Naive thymus-derived CD4-positive, alpha-beta T cell (primary cell): Measurements from ENCODE around the gene TLCD4. TPM values are rescaled to one million over a fixed set of nuclear protein-coding genes. Genes with fewer than 3 reads are reported as not detected.

Experiments
- ATAC-seq: fragments of 150-1000 bp; cut with Tn5 transposase; 2 replicates; pipeline ENCODE4 v1.10.0; 2021; ENCODE audit warnings: mild to moderate bottlenecking, moderate library complexity
- CTCF ChIA-PET: fragments of 350-600 bp; sonication (Branson Sonifier 250); formaldehyde crosslinking; loops from one replicate; lab custom pipeline; 2021; ENCODE audit warnings: antibody characterized with exemption; lab: Charles Lee
- POLR2A ChIA-PET: fragments of 350-600 bp; sonication (Branson Sonifier 250); formaldehyde crosslinking; loops from one replicate; lab custom pipeline; 2021; ENCODE audit warnings: antibody characterized with exemption, inconsistent platforms; lab: Charles Lee
- DNase-seq, 9 donors: peaks; one replicate each; pipeline versions ENCODE4 v3.0.0 to v3.0.0-alpha.2; 2020 to 2022; ENCODE audit warnings: mixed read lengths in 1 of 9
- H3K27ac ChIP-seq: one replicate; pipeline ENCODE4 v1.7.0; 2013; ENCODE audit warnings: mild to moderate bottlenecking, low read depth, low read length, moderate library complexity
- H3K27me3 ChIP-seq, 2 donors: one replicate each; pipeline ENCODE4 v1.7.0; 2013; ENCODE audit warnings: low read length in 2 of 2, mild to moderate bottlenecking in 2 of 2, moderate library complexity in 2 of 2; ENCODE audit not compliant: control insufficient read depth in 2 of 2, insufficient read depth in 2 of 2
- H3K36me3 ChIP-seq, 3 experiments: 1 replicate in 2 of 3; 2 replicates in 1 of 3; pipeline ENCODE4 v1.7.0; 2013; ENCODE audit warnings: low read length in 3 of 3, mild to moderate bottlenecking in 3 of 3, moderate library complexity in 1 of 3; ENCODE audit not compliant: insufficient read depth in 3 of 3, control insufficient read depth in 2 of 3
- H3K4me1 ChIP-seq, 2 donors: one replicate each; pipeline ENCODE4 v1.7.0; 2013; ENCODE audit warnings: low read length in 2 of 2, mild to moderate bottlenecking in 2 of 2, moderate library complexity in 1 of 2; ENCODE audit not compliant: control insufficient read depth in 2 of 2, insufficient read depth in 2 of 2
- H3K4me3 ChIP-seq: 2 replicates; pipeline ENCODE4 v1.7.0; 2013; ENCODE audit warnings: mild to moderate bottlenecking, low read length
- H3K9me3 ChIP-seq, 3 experiments: 1 replicate in 2 of 3; 2 replicates in 1 of 3; pipeline ENCODE4 v1.7.0; 2013; ENCODE audit warnings: low read length in 3 of 3; ENCODE audit not compliant: control insufficient read depth in 2 of 3
- H3K27ac Mint-ChIP-seq, 9 donors: one replicate each; pipeline ENCODE4 v1.8.0; 2020 to 2022; ENCODE audit warnings: mixed read lengths in 9 of 9, mild to moderate bottlenecking in 8 of 9, moderate library complexity in 5 of 9, inconsistent platforms in 2 of 9
- H3K27me3 Mint-ChIP-seq, 5 donors: one replicate each; pipeline ENCODE4 v1.8.0; 2021 to 2022; ENCODE audit warnings: mixed read lengths in 5 of 5, mild to moderate bottlenecking in 1 of 5
- H3K36me3 Mint-ChIP-seq, 5 donors: one replicate each; pipeline ENCODE4 v1.8.0; 2020 to 2022; ENCODE audit warnings: mixed read lengths in 5 of 5, mild to moderate bottlenecking in 3 of 5, inconsistent platforms in 1 of 5
- H3K4me1 Mint-ChIP-seq, 7 donors: one replicate each; pipeline ENCODE4 v1.8.0; 2020 to 2022; ENCODE audit warnings: mixed read lengths in 7 of 7, mild to moderate bottlenecking in 3 of 7, inconsistent platforms in 1 of 7
- H3K4me3 Mint-ChIP-seq, 10 donors: one replicate each; pipeline ENCODE4 v1.8.0; 2020 to 2022; ENCODE audit warnings: mild to moderate bottlenecking in 10 of 10, mixed read lengths in 10 of 10, moderate library complexity in 6 of 10, inconsistent platforms in 2 of 10
- H3K9me3 Mint-ChIP-seq, 11 donors: one replicate each; pipeline ENCODE4 v1.8.0; 2020 to 2022; ENCODE audit warnings: mixed read lengths in 11 of 11, mild to moderate bottlenecking in 4 of 11, inconsistent platforms in 1 of 11, moderate library complexity in 1 of 11
- intact Hi-C, 2 donors: fragments of 100-400 bp; cut with micrococcal nuclease; formaldehyde crosslinking; loops; one replicate each; pipeline ENCODE4 v1.15.1; 2023
- polyA plus RNA-seq, 2 donors: library from polyadenylated mRNA; unstranded; fragments of 300-500 nt; fragmentation: Illumina TruSeq; gene quantifications; one replicate each; pipeline ENCODE4 v1.2.3, GENCODE V29; 2021
- total RNA-seq, 6 experiments: library from RNA in 5 of 6; stranded (reverse) in 5 of 6; gene quantifications; 1 replicate in 5 of 6; 2 replicates in 1 of 6; pipeline ENCODE4 v1.2.3 and lab custom pipeline; 2021 to 2026

TLCD4 gene
- total and polyA plus RNA-seq, 7 experiments from 2014 or later, result not detected

GRCh38 chr1:95126846-95127245 is 9.7 kb downstream of the TLCD4 start:
- H3K36me3 ChIP-seq, result no peaks in the 10 kb centered on the region
- Mint-ChIP-seq H3K9me3 (no peaks in the 10 kb centered on the region), H3K4me1 (no peaks in the 10 kb centered on the region), H3K4me3 (no peak overlapping the region), H3K27me3 (peaks cover 9 to 20% (median 17%) of the 10 kb centered on the region in 5 donors), H3K36me3 (no peaks in the 10 kb centered on the region), H3K27ac (no peak overlapping the region)
- ATAC-seq (no peak), DNase-seq (no peak)
- H3K4me1 ChIP-seq, result no peaks in the 10 kb centered on the region
- H3K4me3 ChIP-seq, result no peak overlapping the region
- H3K27ac ChIP-seq, result no peak overlapping the region
- POLR2A ChIA-PET, result no interaction called here
- intact Hi-C loops, result no loop called here
- H3K9me3 ChIP-seq, result no peaks in the 10 kb centered on the region
- CTCF ChIA-PET, result no interaction called here
- H3K27me3 ChIP-seq, result no peaks in the 10 kb centered on the region

GRCh38 chr1:95127380-95127779 is 10.2 kb downstream of the TLCD4 start:
- no peak overlapping the region for H3K27ac Mint-ChIP-seq
- CTCF ChIA-PET, result no interaction called here

GRCh38 chr1:95132762-95133161 is 15.6 kb downstream of the TLCD4 start:
- no peak overlapping the region for H3K27ac ChIP-seq
- no peaks in the 10 kb centered on the region for H3K36me3 Mint-ChIP-seq

More at GRCh38 chr1:95127380-95127779, 10.2 kb downstream of the TLCD4 start:
- no peaks in the 10 kb centered on the region for H3K4me1 ChIP-seq
- H3K4me1 Mint-ChIP-seq, result no peaks in the 10 kb centered on the region
- no peaks in the 10 kb centered on the region for H3K27me3 ChIP-seq
- intact Hi-C loops, result no loop called here
- H3K27ac ChIP-seq, result no peak overlapping the region
- no peaks in the 10 kb centered on the region for H3K9me3 Mint-ChIP-seq
- no peaks in the 10 kb centered on the region for H3K36me3 Mint-ChIP-seq
- no peak overlapping the region for H3K4me3 ChIP-seq
- no peaks in the 10 kb centered on the region for H3K36me3 ChIP-seq
- peaks cover 7 to 18% (median 12%) of the 10 kb centered on the region in 5 donors for H3K27me3 Mint-ChIP-seq
- no peaks in the 10 kb centered on the region for H3K9me3 ChIP-seq
- no peak for ATAC-seq
- H3K4me3 Mint-ChIP-seq, result no peak overlapping the region
- DNase-seq, result no peak
- POLR2A ChIA-PET, result interaction anchor here (0.8 kb wide), 1 partner anchor 9 kb away, joined by 3 read pairs; no protein-coding TSS in a partner anchor

GRCh38 chr1:95133687-95134086 is 16.5 kb downstream of the TLCD4 start:
- ChIA-PET POLR2A (no interaction called here), CTCF (no interaction called here)
- Mint-ChIP-seq H3K27ac (no peak overlapping the region), H3K4me1 (no peaks in the 10 kb centered on the region), H3K36me3 (no peaks in the 10 kb centered on the region), H3K9me3 (peaks cover 0 to 1% (median 0%) of the 10 kb centered on the region in 11 donors), H3K4me3 (no peak overlapping the region), H3K27me3 (peaks cover under 1 to 16% (median 8%) of the 10 kb centered on the region in 5 donors)
- no peaks in the 10 kb centered on the region for H3K9me3 ChIP-seq
- no peaks in the 10 kb centered on the region for H3K36me3 ChIP-seq
- no peak overlapping the region for H3K27ac ChIP-seq
- no peak for ATAC-seq
- no peak for DNase-seq
- intact Hi-C loops, result no loop called here
- H3K27me3 ChIP-seq, result no peaks in the 10 kb centered on the region
- H3K4me3 ChIP-seq, result no peak overlapping the region
- H3K4me1 ChIP-seq, result no peaks in the 10 kb centered on the region

More at GRCh38 chr1:95132762-95133161, 15.6 kb downstream of the TLCD4 start:
- Mint-ChIP-seq H3K27me3 (peaks cover 2 to 15% (median 8%) of the 10 kb centered on the region in 5 donors), H3K27ac (no peak overlapping the region), H3K4me3 (no peak overlapping the region), H3K4me1 (no peaks in the 10 kb centered on the region), H3K9me3 (peaks cover 0 to 1% (median 0%) of the 10 kb centered on the region in 11 donors)
- ChIA-PET POLR2A (no interaction called here), CTCF (interaction anchor here (0.7 kb wide), 1 partner anchor 277 kb away, joined by 3 read pairs; no protein-coding TSS in a partner anchor)
- intact Hi-C loops, result no loop called here
- no peaks in the 10 kb centered on the region for H3K27me3 ChIP-seq
- H3K4me1 ChIP-seq, result no peaks in the 10 kb centered on the region
- H3K36me3 ChIP-seq, result no peaks in the 10 kb centered on the region
- H3K9me3 ChIP-seq, result no peaks in the 10 kb centered on the region
- no peak overlapping the region for H3K4me3 ChIP-seq
- no peak for ATAC-seq
- no peak for DNase-seq

- DNase-seq (no peak), ATAC-seq (no peak)
- Histone ChIP-seq H3K36me3 (no peaks in the 10 kb centered on the region), H3K9me3 (no peaks in the 10 kb centered on the region), H3K27me3 (no peaks in the 10 kb centered on the region), H3K27ac (no peak overlapping the region), H3K4me1 (no peaks in the 10 kb centered on the region), H3K4me3 (no peak overlapping the region)
- intact Hi-C loops, result no loop called here
- ChIA-PET POLR2A (no interaction called here), CTCF (no interaction called here)
- no peak overlapping the region for H3K4me3 Mint-ChIP-seq
- H3K27ac Mint-ChIP-seq, result no peak overlapping the region
- H3K36me3 Mint-ChIP-seq, result no peaks in the 10 kb centered on the region
- H3K9me3 Mint-ChIP-seq, result peaks cover 0 to 2% (median 0%) of the 10 kb centered on the region in 11 donors
- H3K27me3 Mint-ChIP-seq, result peaks cover 0 to 16% (median 5%) of the 10 kb centered on the region in 5 donors
- H3K4me1 Mint-ChIP-seq, result no peaks in the 10 kb centered on the region
These were observed 21.1 kb downstream of the TLCD4 start for GRCh38 chr1:95138223-95138622.

- Histone ChIP-seq H3K4me1 (no peaks in the 10 kb centered on the region), H3K9me3 (no peaks in the 10 kb centered on the region), H3K4me3 (no peak overlapping the region), H3K36me3 (no peaks in the 10 kb centered on the region), H3K27ac (no peak overlapping the region), H3K27me3 (no peaks in the 10 kb centered on the region)
- H3K27me3 Mint-ChIP-seq, result peaks cover 0 to 16% (median 5%) of the 10 kb centered on the region in 5 donors
- H3K9me3 Mint-ChIP-seq, result peaks cover 0 to 2% (median 0%) of the 10 kb centered on the region in 11 donors
- H3K4me3 Mint-ChIP-seq, result no peak overlapping the region
- ChIA-PET POLR2A (no interaction called here), CTCF (no interaction called here)
- no peaks in the 10 kb centered on the region for H3K4me1 Mint-ChIP-seq
- intact Hi-C loops, result no loop called here
- DNase-seq (no peak), ATAC-seq (no peak)
- H3K27ac Mint-ChIP-seq, result no peak overlapping the region
- no peaks in the 10 kb centered on the region for H3K36me3 Mint-ChIP-seq
These were observed 21.9 kb downstream of the TLCD4 start for GRCh38 chr1:95139039-95139438.

GRCh38 chr1:95140791-95141190 is 23.6 kb downstream of the TLCD4 start:
- Histone ChIP-seq H3K9me3 (no peaks in the 10 kb centered on the region), H3K4me3 (no peak overlapping the region), H3K27ac (no peak overlapping the region), H3K36me3 (no peaks in the 10 kb centered on the region), H3K4me1 (no peaks in the 10 kb centered on the region), H3K27me3 (no peaks in the 10 kb centered on the region)
- no peaks in the 10 kb centered on the region for H3K4me1 Mint-ChIP-seq
- CTCF ChIA-PET, result no interaction called here
- peaks cover 0 to 2% (median 0%) of the 10 kb centered on the region in 11 donors for H3K9me3 Mint-ChIP-seq
- H3K27ac Mint-ChIP-seq, result no peak overlapping the region
- POLR2A ChIA-PET, result no interaction called here
- H3K36me3 Mint-ChIP-seq, result no peaks in the 10 kb centered on the region
- ATAC-seq (no peak), DNase-seq (no peak)
- H3K27me3 Mint-ChIP-seq, result peaks cover 0 to 16% (median 5%) of the 10 kb centered on the region in 5 donors
- intact Hi-C loops, result no loop called here
- no peak overlapping the region for H3K4me3 Mint-ChIP-seq
